K562 (cell line): ENCODE measurements around the gene BAZ2A. TPM values are rescaled to one million over a fixed set of nuclear protein-coding genes. Genes with fewer than 3 reads are reported as not detected.

Source experiments
- AFF1 ChIP-seq, 2 experiments: fragments of 450-650 bp; IDR thresholded peaks; 2 replicates each; pipeline ENCODE4 v1.6.1; 2018; ENCODE audit warnings: mild to moderate bottlenecking in 2 of 2, low read depth in 1 of 2; ENCODE audit not compliant: partially characterized antibody in 2 of 2
- EP400 ChIP-seq: fragments of 450-650 bp; IDR thresholded peaks from 2 replicates; pipeline ENCODE4 v1.6.1; 2017; ENCODE audit warnings: antibody characterized with exemption, mild to moderate bottlenecking, moderate library complexity
- HMGXB4 ChIP-seq: sonication (generic); formaldehyde crosslinking; IDR thresholded peaks from 2 replicates; pipeline ENCODE4 v1.8.1; 2023; ENCODE audit warnings: mild to moderate bottlenecking, missing genetic modification reagents
- MAFF ChIP-seq: IDR thresholded peaks from 2 replicates; pipeline ENCODE4 v1.6.1; 2012; ENCODE audit warnings: low read length, improper control_type of control experiment
- MAFK ChIP-seq: IDR thresholded peaks from 2 replicates; pipeline ENCODE4 v1.6.1; 2011; ENCODE audit warnings: low read length, improper control_type of control experiment
- MLLT1 ChIP-seq, 2 experiments: fragments of 450-650 bp; IDR thresholded peaks; 2 replicates each; pipeline ENCODE4 v1.6.1; 2016
- NKRF ChIP-seq: fragments of 450-650 bp; IDR thresholded peaks from 2 replicates; pipeline ENCODE4 v1.6.1; 2016; ENCODE audit warnings: borderline replicate concordance
- OTX1 ChIP-seq: fragments of 450-650 bp; formaldehyde crosslinking; IDR thresholded peaks from 2 replicates; pipeline ENCODE4 v1.4.0; 2022; ENCODE audit warnings: mild to moderate bottlenecking
- PRDM10 ChIP-seq: fragments of 450-650 bp; IDR thresholded peaks from 2 replicates; pipeline ENCODE4 v1.6.1; 2018; ENCODE audit not compliant: partially characterized antibody
- SNRNP70 ChIP-seq: fragments of 200-400 bp; formaldehyde crosslinking; optimal IDR thresholded peaks from 2 replicates; pipeline ENCODE3; 2017; ENCODE audit warnings: low read depth, low read length
- SRSF3 ChIP-seq: fragments of 200-400 bp; formaldehyde crosslinking; IDR thresholded peaks from 2 replicates; pipeline ENCODE4 v1.6.1; 2016; ENCODE audit warnings: mild to moderate bottlenecking, low read length, moderate library complexity; ENCODE audit not compliant: insufficient read depth
- ZNF583 ChIP-seq: fragments of 250-450 bp; sonication (Bioruptor Pico); IDR thresholded peaks from 2 replicates; pipeline ENCODE4 v1.4.0; 2020
- polyA plus RNA-seq, 8 experiments: library from polyadenylated mRNA; depleted of rRNA in 4 of 8; stranded (reverse) in 5 of 8; unstranded in 3 of 8; fragments of >200 nt; fragmentation: Nextera tagmentation in 2 of 8; fragmentation: Illumina TruSeq in 1 of 8; extraction: Ambion mirVana in 2 of 8; extraction: Trizol in 1 of 8; gene quantifications; 2 replicates each; pipeline versions ENCODE4 v1.2.1 to v1.2.3, GENCODE V29; 2011 to 2014; ENCODE audit warnings: inconsistent platforms in 1 of 8, missing spikeins in 1 of 8
- total RNA-seq, 7 experiments: library from RNA; depleted of rRNA in 6 of 7; stranded (reverse); fragments of >200 nt in 6 of 7; fragmentation: Illumina TruSeq in 2 of 7; extraction: Trizol in 2 of 7; gene quantifications; 2 replicates each; pipeline versions ENCODE4 v1.2.1 to v1.2.3, GENCODE V29; 2011 to 2021; ENCODE audit warnings: low replicate concordance in 1 of 7

The BAZ2A gene
- total and polyA plus RNA-seq, 9 of the 15 experiments (the other 6 are each of a cell fraction or from before 2014, with no cell fraction given): 4.5 to 86.4 (median 26.2) TPM

- TF ChIP-seq AFF1 (IDR thresholded peaks at IDR 0.05; ENCODE audit: low read depth in 1 of 2, partially characterized antibody in 2 of 2): peak; percentile 66 to 75
- peak; percentile 63; the same call in 1 of the 2 replicates for TF ChIP-seq MAFK
- peak; percentile 89 for TF ChIP-seq PRDM10
- TF ChIP-seq MLLT1 (IDR thresholded peaks at IDR 0.05): peak; percentile 36 to 78; a peak in 3 of 4 replicates
- peak; percentile 75; the same call in 1 of the 2 replicates for TF ChIP-seq OTX1 (CRISPR knock-in tag)
- TF ChIP-seq SRSF3: no peak
- TF ChIP-seq MAFF: peak; percentile 0; the same call in 1 of the 2 replicates
- TF ChIP-seq ZNF583 (CRISPR knock-in tag): peak; percentile 49; the same call in 1 of the 2 replicates
- TF ChIP-seq SNRNP70: no peak
- TF ChIP-seq EP400: peak; percentile 51; the same call in 1 of the 2 replicates
- peak; percentile 48; the same call in 1 of the 2 replicates for TF ChIP-seq NKRF
- TF ChIP-seq HMGXB4 (CRISPR knock-in tag): peak; percentile 39; the same call in 1 of the 2 replicates
Observed at GRCh38 chr12:56635806-56636674, 5.9 kb upstream of the BAZ2A start (continued).
